RCC 7860 (cell line): Measurements from ENCODE around the gene SGMS1.
"Not testable (repeated sequence)": the region's sequence is repeated elsewhere in the genome, so short reads cannot be mapped to it uniquely, and the experiment has no call there.

Source experiments
- DNase-seq: peaks from one replicate; pipeline ENCODE4 v3.0.0-alpha.2; 2015; ENCODE audit warnings: low spot score
- FAIRE-seq: peaks from 2 replicates; lab custom pipeline; 2012; peaks lifted over from hg19 to GRCh38; lab: Jason Lieb, UNC

SGMS1 gene

DNA sequence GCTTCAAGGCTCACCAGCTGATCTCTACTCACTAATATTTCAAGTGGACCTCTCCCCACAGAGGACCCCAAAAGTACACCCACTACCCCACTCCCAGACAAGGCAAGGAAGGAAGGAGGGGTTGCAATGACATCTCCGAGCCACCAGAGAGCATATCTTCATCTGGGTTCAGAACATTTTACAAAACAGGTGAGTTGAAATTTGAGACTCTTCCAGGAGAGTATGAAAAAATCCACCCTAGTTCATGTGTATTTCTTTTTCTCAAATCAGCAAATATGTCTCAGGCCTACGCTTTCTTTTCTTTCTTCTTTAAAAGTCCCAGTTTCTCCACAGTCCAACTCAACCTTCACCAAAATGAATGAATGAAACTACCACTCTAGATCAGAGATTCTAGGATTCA, 61.9 kb downstream of the SGMS1 start:
- FAIRE-seq (no peak), DNase-seq (no peak)

DNA sequence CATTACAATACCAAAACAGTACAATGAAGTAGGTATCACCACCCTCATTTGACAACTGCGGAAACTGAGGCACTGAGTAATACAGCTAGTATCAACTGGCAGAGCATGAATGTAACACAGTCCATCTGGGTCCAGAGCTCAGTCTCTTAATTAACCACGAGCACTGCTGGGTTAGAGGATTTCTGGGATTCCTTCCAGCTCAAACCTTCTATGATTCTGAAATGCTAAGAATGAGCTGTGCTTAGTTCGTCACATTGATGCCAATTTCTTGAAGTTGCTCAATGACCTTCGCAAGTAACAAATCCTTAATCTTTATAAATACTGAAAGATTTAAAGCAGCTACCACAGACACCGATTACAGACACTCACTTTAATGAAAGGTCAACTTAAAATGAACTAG, 62.5 kb downstream of the SGMS1 start:
- DNase-seq: no peak
- FAIRE-seq: no peak

DNA sequence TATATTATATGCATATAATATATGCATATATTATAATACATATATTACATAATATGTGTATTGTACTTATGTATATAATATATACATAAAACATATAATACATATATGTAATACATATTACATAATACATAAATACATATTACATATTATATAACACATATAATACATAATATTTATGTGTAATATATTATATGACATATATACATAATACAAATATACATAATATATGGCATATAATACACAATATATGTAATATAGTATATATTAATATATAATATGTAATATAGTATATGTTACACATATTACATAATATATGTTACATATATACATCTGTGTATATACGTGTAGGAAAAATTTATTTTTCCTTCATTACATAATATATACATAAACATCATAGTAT, 63.4 kb downstream of the SGMS1 start:
- FAIRE-seq: no peak
- DNase-seq: no peak

DNA sequence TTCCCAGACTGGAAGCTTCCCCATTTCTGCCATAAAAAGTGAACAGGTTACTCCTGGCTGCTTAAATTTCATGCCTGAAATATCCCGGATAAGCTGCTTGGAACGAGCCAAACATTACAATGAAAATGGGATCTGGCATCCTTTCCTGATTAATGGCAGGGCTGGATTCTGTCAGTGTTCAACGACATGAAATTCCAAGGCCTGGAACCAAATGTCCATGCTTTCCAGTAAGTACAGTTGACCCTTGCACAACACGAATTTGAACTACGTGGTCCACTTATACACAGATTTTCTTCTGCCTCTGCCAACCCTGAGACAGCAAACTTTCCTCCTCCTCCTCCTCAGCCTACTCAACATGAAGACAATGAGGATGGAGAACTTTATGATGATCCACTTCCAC, 65.4 kb downstream of the SGMS1 start:
- FAIRE-seq: no peak

DNA sequence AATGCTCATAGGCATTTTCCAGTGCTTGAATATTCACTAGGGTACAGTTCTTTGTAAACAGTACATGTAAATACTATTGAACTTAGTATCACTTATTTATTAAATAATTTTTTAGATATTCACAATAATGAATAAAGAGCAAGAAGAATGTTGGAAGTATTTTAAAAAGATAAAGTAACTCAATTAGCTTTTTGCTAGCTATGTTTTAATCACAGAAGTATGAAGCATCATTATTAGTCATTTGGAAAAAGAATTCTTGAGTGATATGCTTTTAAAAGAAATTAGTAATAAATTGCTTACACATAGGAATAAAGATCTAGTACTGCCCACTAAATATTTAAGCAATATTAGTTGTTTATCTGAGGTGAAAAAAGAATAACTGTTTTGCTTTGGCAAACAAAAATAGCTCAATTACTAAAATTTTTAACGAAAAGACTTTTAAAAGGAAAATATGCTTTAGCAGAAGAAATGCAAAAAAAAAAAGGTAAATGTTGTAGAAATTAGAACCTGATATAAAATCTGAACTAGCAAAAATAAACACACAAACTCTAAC, 66.5 kb downstream of the SGMS1 start:
- no peak for FAIRE-seq
- DNase-seq: no peak

More for the DNA sequence above, 65.4 kb downstream of the SGMS1 start:
- DNase-seq: no peak

DNA sequence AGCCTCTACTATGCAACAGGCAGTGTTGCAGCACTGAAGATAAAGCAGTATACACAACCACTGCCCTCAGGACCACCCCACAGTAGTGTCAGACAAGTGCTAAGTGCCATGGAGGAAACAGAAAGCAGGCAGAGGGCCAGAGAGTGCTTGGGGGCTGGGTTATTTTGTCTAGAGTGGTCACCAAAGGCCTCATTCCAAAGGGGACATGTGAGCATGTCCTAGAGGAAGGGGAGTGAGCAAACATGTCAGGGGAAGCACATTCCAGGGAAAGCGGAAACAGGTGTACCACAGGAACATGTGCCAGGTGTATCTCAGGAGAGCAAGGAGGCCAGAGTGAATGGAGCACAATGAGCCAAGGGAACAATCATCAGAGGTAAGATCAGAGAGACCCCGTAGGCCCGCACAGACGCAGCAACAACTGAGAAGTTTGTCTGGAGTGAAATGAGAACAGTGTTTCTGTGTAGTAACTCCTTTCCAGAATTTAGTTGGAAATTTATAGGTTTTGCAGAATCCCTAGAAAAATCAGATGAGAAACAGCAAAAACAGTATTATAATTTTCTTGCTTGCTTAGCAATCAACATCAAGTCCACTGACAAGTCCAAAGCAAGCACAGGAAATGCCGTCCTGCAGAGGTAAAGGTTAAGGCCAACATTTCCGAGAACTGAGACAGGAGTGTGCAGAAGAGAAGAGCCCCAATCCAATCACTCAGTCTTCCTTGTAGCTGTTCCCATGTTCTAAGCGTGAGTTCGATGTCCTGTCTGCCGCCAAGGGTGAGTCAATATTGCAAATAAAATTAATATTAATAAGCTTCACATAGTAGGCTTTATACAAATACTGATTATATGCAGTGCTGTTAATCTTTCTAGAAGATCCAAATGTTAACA, 67.3 kb downstream of the SGMS1 start:
- FAIRE-seq: no peak
- DNase-seq: no peak

DNA sequence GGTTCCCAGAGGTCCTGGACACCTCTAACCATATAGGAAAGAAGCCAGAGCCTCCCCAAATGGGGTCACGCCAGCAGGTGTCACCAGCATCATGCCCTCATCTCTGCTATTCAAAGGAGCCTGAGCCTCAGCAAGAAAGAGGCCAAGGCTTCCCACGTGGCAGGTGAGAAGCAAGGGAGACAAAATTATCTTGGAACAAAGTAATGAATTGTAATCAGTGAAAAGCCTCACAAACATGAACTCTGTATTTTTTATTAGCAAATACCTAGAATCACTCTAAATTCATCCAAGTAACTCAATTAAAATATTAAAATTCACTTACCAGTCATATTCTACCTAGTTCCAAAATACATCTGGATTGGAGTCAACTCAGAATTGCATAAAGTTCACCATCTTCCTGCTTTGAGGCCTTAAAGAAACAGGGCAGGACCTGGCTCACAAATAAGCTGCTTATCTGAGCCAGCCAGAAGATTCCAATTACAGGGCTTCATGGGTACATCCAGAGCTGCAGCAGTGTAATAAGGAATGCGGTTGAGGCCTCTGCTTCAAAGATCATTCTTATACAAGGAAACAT, 68.7 kb downstream of the SGMS1 start:
- DNase-seq: no peak
- no peak for FAIRE-seq

DNA sequence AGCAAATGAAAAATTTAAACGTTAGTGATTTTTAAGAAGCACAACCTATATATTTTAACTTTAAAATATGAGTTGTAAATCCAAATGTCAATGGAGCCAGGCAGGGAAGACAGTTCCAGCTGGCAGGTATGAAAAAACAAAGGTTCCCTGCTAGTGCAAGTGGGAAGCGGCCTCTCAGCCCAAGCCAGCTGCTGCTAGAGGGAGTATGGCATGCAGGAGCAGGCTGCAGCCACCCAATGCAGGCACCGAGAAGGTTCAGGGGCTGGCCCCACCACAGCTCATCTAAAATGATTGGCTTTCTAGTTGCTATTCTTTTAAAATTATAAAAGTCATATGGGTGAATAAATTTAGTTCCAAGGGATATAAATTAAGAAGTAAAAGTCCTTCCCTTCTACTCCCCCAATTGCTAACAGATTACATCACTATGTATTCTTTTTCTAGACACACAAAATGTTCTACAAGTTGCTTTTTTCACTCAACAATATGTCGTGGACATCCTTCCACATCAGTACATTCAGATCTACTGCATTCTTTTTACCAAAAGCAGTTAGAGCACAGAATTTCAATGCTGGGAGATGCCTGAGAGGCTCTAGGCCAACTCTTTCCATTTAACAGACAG, 69.3 kb downstream of the SGMS1 start:
- DNase-seq (no peak), FAIRE-seq (no peak)

DNA sequence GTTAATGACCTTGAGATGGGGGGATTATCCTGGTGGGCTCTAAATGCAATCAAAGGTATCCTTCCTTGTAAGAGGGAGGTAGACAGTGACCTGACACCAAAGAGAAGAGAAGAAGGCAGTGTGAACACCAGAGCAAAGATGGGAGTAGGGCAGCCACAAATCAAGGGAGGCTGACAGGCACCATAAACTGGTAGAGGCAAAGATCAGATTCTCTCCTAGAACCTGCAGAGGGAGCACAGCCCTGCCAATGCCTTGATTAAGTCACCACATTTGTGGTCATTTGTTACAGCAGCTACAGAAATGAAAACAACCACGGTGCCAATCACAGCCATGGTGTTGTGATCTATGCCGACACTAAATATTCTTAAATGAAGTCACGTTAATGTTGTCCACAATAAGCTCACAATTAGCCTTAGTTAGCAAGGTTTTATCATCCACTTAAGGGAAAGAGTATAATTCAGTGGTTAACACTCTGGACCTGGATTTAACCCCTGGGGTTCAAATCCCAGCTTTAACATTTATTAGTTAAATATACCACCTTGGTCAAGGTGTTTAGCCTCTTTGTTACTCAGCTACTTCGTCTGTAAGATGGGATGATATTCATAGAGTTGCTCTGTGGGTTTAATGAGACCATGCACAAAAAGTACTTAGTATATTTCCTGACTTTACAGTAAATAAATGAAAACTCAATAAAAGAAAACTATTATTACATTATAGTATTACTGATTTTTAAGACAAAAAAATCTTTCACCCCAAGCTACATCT, 70.8 kb downstream of the SGMS1 start:
- no peak for DNase-seq
- no peak for FAIRE-seq

DNA sequence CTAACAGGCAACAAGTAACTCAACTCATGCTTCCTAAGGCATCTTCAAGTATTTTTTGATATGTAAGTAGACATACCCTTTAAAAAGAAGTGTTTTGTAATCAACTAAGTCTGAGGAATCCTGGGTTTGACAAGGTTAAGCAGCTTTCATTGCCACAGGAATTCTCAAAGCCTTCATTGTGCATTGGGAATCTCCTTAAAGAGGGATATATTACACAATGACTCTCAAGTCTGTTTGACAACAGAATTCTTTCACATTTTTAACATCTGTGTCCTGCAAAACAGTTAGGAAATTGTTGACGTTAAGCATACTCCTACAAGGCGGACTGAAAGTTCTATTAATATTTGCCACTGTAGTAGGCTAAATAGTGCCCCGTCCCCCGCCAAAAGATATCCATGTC, 71.4 kb downstream of the SGMS1 start:
- FAIRE-seq (no peak), DNase-seq (no peak)

DNA sequence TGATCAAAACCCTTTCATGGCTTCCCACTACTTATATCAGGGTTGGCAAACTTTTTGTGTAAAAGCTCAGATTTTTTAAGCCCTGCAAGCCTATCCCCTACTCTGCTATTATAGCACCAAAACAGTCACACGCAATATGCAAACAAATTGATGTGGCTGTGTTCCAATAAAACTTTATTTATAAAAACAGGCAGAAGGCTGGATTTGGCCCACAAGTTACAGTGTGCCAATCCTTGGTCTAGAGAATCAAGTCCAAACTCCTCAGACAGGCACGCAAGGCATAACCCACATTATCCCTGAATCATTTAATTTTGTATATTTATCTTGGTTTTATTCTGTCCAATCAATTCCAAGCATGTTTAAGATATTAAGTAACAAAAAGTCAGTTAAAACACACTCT, 71.9 kb downstream of the SGMS1 start:
- FAIRE-seq (no peak), DNase-seq (no peak)

DNA sequence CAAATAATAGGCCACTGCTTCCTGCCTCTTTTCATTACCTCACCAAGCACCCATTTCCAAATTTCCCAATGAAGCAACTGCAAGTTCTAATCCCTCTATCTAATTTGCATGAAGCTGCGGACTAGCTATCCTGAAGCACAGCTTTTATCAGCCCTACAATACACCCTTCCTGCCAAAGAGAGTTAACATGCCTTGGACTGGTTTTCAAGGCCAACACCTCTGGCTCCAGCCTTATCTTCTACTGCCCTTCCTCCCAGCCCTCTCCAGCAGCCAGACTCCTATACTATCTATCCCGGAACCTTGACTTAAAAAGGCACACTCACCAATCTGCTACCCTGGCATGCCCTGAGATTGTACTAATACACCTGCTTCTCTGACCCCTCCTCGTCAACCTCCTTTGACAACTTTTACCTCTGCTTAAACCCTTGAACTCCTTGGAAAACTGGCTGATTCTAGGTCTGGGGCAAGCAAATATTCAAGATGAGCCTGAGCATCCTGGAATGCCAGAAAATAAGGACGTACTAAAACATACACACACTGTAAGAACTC, 73.4 kb downstream of the SGMS1 start:
- no peak for DNase-seq
- no peak for FAIRE-seq

DNA sequence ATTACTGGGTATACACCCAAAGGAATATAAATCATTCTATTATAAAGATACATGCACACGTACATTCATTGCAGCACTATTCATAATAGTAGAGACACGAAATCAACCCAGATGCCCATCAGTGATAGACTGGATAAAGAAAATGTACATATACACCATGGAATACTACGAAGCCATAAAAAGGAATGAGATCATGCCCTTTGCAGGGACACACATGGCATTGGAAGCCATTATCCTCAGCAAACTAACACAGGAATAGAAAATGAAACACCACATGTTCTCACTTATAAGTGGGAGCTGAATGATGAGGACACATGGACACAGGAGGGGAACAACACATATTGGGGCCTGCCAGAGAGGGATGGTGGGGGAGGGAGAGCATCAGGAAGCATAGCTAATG, 74.6 kb downstream of the SGMS1 start:
- FAIRE-seq, DNase-seq: not testable (repeated sequence)

DNA sequence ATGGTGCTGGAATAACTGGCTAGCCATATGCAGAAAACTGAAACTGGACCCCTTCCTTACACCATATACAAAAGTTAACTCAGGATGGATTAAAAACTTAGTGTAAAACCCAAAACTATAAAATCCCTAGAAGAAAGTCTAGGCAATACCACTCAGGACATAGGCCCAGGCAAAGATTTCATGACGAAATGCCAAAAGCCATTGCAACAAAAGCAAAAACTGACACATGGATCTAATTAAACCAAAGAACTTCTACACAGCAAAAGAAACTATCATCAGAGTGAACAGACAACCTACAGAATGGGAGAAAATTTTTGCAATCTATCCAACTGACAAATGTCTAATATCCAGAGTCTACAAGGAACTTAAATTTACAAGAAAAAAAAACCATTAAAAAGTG, 75.3 kb downstream of the SGMS1 start:
- not testable (repeated sequence) for DNase-seq, FAIRE-seq

DNA sequence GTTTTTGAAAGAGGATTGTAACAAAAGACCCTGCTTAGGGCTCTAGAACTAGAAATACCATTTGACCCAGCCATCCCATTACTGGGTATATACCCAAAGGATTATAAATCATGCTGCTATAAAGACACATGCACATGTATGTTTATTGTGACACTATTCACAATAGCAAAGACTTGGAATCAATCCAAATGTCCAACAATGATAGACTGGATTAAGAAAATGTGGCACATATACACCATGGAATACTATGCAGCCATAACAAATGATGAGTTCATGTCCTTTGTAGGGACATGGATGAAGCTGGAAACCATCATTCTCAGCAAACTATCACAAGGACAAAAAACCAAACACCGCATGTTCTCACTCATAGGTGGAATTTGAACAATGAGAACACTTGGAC, 77.5 kb downstream of the SGMS1 start:
- not testable (repeated sequence) for FAIRE-seq, DNase-seq

DNA sequence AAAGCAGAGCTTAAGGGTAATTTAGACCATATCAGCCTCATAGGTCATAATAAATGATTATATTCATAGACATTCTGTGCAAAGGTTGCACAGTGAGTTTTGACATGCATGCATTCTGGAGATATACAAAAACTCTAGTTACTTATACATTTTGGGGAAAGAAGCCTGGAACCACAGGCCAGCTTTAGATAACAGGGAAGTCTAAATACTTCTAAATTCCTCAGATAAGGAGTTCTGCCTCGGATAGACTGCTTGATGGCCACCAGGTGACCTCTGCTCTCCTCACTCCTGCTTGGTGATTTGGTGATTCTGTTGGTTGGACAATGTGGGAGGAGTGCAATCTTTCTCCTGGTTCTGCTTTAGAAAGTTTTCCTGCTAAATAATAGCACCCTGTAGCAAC, 77.9 kb downstream of the SGMS1 start:
- DNase-seq (no peak), FAIRE-seq (no peak)

DNA sequence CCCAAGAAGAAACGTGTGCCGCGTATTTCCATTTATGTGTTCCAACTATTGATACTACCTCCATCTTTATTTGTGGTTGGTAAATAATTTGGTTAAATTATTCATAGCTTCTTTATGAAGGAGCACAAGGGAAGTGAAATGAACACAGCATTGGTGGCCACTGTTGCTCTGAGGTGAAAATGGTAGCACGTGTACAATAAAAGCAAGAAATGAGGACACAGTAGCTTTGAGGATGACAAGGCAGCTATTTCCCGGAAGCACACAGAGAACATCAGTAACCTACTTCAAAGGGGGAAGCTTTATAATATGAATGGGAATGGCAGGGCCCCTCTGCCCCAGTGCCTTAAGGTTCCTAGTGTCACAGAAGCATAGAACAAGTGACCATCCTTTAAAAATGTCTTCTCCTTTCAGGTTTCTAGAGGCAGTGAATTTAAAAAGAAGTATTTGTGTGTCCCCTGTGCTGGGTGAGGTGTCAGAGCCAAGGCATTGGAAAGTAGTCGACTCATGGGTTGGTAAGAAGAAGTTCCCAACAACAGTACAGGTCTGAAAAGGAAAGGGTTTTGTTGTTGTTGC, 78.8 kb downstream of the SGMS1 start:
- no peak for FAIRE-seq
- DNase-seq: no peak

DNA sequence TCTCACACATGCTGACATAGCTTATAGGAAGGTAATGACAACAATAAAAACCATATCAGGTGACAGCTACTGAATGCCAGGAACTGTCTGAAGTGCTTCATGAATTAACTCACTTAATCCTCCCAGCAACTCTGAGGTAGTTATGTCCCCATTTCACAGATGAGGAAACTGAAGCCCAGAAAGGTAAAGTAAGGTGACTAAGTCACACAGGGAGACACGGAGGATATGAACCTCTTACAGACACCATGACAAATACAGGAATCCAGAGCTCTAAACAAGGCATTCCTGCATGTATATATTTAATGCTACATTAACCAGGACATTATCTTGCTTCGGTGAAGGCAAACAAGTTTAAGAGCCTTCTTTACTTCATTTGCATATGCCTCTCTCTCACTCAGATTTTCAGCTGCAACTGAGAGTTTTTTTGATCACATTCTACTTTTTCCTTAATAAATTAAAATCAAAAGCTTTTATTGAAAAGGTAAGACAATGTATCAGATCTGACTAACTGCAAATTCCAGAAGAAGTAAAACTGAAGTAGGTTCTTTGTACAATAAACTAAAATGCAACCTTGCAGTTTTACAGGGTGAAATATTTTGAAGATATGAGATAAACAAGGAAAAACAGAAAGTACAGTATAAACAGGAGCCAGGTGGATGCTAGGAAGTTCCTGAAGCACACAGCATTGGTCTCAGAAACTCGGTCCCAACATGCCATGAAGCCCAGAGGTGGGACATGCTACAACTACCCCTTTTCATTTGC, 79.5 kb downstream of the SGMS1 start:
- FAIRE-seq (no peak), DNase-seq (no peak)

DNA sequence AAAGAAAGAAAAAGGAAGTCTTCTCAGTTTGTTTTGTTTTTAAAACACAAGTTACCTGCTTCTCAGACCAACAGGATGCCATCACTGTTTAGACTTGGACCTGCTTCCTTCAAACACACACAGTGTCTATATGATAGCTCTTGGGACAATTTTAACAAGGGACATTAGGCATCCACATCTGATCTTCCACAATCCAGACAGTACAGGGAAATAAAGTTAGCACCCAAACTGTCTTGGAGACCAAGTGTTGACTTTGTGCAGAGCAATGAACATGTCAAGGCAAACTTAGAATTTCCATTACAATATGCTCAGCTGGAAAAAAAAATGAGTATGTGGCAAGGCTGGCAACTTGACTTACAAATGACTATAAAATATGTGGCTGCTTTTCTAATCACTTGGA, 80.9 kb downstream of the SGMS1 start:
- FAIRE-seq (no peak), DNase-seq (no peak)

DNA sequence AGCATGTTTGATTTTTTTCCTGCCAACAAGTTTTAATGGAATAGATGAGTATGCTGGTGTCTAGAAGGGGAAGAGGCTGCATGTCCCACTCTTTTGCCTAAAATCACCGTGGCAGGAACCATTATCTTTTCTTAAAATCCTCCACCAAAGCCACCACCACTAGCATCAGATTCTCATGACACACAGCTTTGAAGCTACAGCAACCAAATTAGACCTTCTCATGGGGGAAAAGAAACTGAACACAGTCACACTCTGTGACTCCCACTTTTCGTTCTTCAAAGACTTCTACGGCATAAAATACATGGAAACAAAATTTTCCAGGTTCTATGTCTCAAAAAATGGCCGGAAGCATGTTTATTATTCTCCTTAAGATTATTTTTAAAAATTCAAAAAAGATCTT, 81.8 kb downstream of the SGMS1 start:
- no peak for FAIRE-seq
- DNase-seq: no peak
